Nephron (organoid): ENCODE data around the gene ADARB1.

ENCODE experiments used
- H3K27ac Mint-ChIP-seq, 3 experiments: 2 replicates each; pipeline ENCODE4 v1.8.0; 2020; ENCODE audit warnings: mixed read lengths in 3 of 3, mild to moderate bottlenecking in 2 of 3, moderate library complexity in 1 of 3
- H3K27me3 Mint-ChIP-seq: 2 replicates; pipeline ENCODE4 v1.8.0; 2021; ENCODE audit warnings: low read depth, mild to moderate bottlenecking, moderate library complexity, mixed read lengths
- H3K36me3 Mint-ChIP-seq: 2 replicates; pipeline ENCODE4 v1.8.0; 2020; ENCODE audit warnings: low read depth, mixed read lengths
- H3K4me1 Mint-ChIP-seq: 2 replicates; pipeline ENCODE4 v1.8.0; 2020; ENCODE audit warnings: mixed read lengths
- H3K4me3 Mint-ChIP-seq, 3 experiments: 2 replicates each; pipeline ENCODE4 v1.8.0; 2020; ENCODE audit warnings: mild to moderate bottlenecking in 3 of 3, mixed read lengths in 3 of 3, moderate library complexity in 2 of 3
- H3K9me3 Mint-ChIP-seq: 2 replicates; pipeline ENCODE4 v1.8.0; 2020; ENCODE audit warnings: mixed read lengths
- TF ChIP-seq, protein P1 (sequence below), 3 experiments: fragments of 200-600 bp; sonication (generic); IDR thresholded peaks; one replicate each; pipeline ENCODE4 v1.5.0; 2021; ENCODE audit warnings: antibody characterized with exemption in 3 of 3; ENCODE audit not compliant: unreplicated experiment in 3 of 3

ADARB1 gene

DNA sequence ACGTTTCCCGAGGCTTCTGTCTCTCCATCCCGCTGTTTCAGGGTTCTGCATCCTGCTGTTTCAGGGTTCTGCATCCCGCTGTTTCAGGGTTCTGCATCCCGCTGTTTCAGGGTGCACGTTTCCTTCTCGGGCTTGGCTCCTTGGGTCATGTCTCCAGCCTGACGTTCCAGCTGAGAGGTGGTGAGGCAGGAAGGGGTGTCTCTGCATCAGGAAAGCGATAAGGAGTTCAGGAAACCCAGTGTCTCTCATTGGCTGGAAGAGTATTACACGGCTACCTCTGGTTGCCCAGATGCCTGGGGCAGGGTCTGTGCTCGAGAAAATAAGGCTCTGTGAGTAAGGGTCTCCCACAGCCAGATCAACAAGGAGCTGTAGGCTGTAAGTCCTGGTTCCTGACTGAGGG is 21.1 kb downstream of the ADARB1 start:
- Mint-ChIP-seq H3K4me3 (no peak overlapping the region), H3K4me1 (peaks cover 68% of the 10 kb centered on the region), H3K27ac (no peak overlapping the region), H3K27me3 (peaks cover 5% of the 10 kb centered on the region), H3K9me3 (no peaks in the 10 kb centered on the region), H3K36me3 (no peaks in the 10 kb centered on the region)
- TF ChIP-seq, protein P1, sequence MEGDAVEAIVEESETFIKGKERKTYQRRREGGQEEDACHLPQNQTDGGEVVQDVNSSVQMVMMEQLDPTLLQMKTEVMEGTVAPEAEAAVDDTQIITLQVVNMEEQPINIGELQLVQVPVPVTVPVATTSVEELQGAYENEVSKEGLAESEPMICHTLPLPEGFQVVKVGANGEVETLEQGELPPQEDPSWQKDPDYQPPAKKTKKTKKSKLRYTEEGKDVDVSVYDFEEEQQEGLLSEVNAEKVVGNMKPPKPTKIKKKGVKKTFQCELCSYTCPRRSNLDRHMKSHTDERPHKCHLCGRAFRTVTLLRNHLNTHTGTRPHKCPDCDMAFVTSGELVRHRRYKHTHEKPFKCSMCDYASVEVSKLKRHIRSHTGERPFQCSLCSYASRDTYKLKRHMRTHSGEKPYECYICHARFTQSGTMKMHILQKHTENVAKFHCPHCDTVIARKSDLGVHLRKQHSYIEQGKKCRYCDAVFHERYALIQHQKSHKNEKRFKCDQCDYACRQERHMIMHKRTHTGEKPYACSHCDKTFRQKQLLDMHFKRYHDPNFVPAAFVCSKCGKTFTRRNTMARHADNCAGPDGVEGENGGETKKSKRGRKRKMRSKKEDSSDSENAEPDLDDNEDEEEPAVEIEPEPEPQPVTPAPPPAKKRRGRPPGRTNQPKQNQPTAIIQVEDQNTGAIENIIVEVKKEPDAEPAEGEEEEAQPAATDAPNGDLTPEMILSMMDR (IDR thresholded peaks at IDR 0.05; ENCODE audit: unreplicated experiment in 3 of 3), result no peak

DNA sequence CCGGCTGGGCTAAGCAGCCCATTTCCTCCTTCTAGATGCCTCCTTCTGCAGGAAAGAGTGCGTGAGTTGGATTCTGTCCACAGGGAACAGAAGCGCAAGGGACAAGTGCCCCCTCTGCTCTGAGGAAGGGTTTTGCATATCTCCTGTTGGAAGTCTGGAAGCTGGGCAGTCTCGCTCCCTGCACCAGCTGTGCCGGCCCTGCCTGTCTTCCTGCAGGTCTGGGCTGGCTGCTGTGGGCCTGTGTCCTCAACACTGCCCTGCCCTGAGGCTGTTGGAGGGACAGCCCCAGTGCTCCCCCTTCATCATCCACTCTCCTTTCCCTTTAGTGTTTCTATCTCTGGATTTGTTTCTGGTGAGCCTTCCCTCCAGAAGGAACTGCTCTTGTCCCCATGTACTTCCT is 21.8 kb downstream of the ADARB1 start:
- H3K9me3 Mint-ChIP-seq, result no peaks in the 10 kb centered on the region
- peaks cover 61% of the 10 kb centered on the region for H3K4me1 Mint-ChIP-seq
- no peaks in the 10 kb centered on the region for H3K36me3 Mint-ChIP-seq
- TF ChIP-seq, protein P1 (IDR thresholded peaks at IDR 0.05; ENCODE audit: unreplicated experiment in 3 of 3), result no peak
- no peak overlapping the region for H3K4me3 Mint-ChIP-seq
- H3K27me3 Mint-ChIP-seq, result peaks cover 5% of the 10 kb centered on the region
- H3K27ac Mint-ChIP-seq, result no peak overlapping the region

DNA sequence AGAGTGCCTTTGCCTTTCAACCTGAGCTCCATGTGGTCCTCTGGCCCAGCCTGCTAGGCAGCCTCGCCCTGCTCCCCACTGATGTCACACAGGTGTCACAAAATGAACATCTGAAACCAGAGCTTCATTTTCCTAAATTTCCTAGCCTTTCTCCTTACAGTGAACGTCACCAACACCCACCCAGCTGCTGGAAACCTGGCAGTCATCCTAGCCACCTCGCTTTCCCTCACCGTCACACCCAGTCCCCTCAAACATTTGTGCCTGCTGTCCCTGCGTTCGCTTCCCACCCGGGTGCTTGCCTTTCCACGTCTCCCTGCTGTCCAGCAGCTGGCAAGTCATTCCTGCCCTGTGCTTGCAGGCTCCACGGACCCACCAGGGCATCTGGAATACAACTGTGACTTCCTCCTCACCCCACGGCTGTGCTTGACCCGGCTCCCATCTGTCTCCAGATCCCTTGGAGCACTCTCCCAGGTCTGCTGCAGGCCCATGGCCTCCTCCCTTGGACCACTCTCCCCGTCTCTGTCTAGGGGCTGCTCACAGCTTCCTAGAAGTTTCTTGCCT is 23.5 kb downstream of the ADARB1 start:
- peaks cover 5% of the 10 kb centered on the region for H3K27me3 Mint-ChIP-seq
- H3K4me1 Mint-ChIP-seq, result peaks cover 67% of the 10 kb centered on the region
- H3K4me3 Mint-ChIP-seq, result no peak overlapping the region
- no peak overlapping the region for H3K27ac Mint-ChIP-seq
- TF ChIP-seq, protein P1 (IDR thresholded peaks at IDR 0.05; ENCODE audit: unreplicated experiment in 3 of 3), result no peak
- H3K9me3 Mint-ChIP-seq, result no peaks in the 10 kb centered on the region
- no peaks in the 10 kb centered on the region for H3K36me3 Mint-ChIP-seq

DNA sequence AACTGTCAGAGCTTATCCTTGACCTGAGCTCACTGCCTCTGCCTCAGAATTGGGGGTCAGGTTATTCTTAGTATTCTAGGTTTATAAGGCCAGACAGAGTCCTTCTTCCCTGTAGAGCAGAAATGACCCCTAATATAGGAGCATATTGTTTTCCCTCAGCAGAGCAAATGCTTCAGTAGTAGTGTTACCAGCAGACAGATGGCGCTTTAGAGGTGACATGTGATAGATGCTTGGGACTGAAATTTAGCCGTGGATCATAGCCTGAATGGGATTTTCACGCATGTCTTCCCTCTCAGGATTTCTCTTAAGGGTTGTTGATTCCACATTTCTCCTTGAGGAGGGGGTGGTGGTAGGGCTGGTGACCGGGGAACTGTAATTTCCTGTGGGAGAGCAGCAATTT is 24.5 kb downstream of the ADARB1 start:
- TF ChIP-seq, protein P1 (IDR thresholded peaks at IDR 0.05; ENCODE audit: unreplicated experiment in 3 of 3), result peak; percentile 9 to 39 (median 25)
- Mint-ChIP-seq H3K4me1 (peaks cover 72% of the 10 kb centered on the region), H3K27me3 (peaks cover 5% of the 10 kb centered on the region), H3K27ac (peak overlapping the region in 1 of 3 experiments; percentile 36), H3K4me3 (no peak overlapping the region), H3K36me3 (no peaks in the 10 kb centered on the region), H3K9me3 (no peaks in the 10 kb centered on the region)

DNA sequence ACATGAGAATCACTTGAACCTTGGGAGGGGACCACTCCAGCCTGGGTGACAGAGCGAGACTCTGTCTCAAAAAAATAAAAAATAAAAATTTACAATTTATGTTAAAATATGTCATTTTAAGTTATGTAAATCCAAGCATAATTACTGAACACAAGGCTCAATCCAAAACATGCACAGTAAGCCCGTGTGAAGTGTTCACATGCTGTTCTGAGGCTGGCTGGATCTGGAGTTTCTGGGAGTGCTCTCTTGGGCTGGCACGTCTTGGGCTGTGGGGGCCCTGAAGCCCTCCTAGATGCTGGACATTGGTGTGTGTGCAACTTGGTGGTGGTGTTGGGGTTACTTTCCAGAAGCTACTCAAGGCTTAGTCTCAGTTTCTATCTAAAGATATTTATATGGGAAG is 25.2 kb downstream of the ADARB1 start:
- Mint-ChIP-seq H3K4me3 (no peak overlapping the region), H3K36me3 (no peaks in the 10 kb centered on the region), H3K4me1 (peaks cover 72% of the 10 kb centered on the region), H3K9me3 (no peaks in the 10 kb centered on the region), H3K27me3 (peaks cover 5% of the 10 kb centered on the region), H3K27ac (no peak overlapping the region)
- TF ChIP-seq, protein P1 (IDR thresholded peaks at IDR 0.05; ENCODE audit: unreplicated experiment in 3 of 3), result no peak

DNA sequence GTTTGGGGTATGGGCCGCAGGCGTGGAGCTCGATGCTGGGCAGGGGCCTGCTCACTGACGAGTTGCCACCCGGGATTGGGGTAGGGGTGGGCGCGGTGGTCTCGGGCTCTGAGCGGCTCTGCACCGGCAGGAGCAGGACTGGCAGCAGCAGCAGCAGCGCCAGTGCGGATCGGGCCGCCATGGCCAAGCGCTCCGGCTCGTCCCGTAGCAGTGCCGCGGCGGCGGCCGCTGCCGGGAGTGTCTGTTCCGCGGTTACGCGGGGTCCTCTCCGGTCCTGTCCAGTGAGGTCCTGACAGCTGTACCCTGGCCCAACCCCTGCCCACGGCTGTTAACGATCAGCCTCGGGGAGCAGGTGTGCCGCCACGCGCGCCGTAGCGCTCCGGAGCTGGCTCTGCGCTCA is 26.5 kb downstream of the ADARB1 start:
- Mint-ChIP-seq H3K27me3 (peaks cover 5% of the 10 kb centered on the region), H3K27ac (no peak overlapping the region), H3K9me3 (no peaks in the 10 kb centered on the region), H3K4me1 (peaks cover 68% of the 10 kb centered on the region), H3K36me3 (no peaks in the 10 kb centered on the region), H3K4me3 (no peak overlapping the region)
- TF ChIP-seq, protein P1 (IDR thresholded peaks at IDR 0.05; ENCODE audit: unreplicated experiment in 3 of 3), result no peak
